ENCODE data around the gene TNFRSF8.
"Not testable (repeated sequence)": the region's sequence is repeated elsewhere in the genome, so short reads cannot be mapped to it uniquely, and the experiment has no call there.

TNFRSF8 gene

GRCh38 chr1:12097321-12097720, 34.2 kb downstream of the TNFRSF8 start:
- no peaks in the 10 kb centered on the region for H3K9me3 ChIP-seq
- H3K27me3 ChIP-seq = no peaks in the 10 kb centered on the region
- H3K4me1 ChIP-seq (ENCODE audit: control insufficient read depth in 1 of 2, insufficient read depth in 1 of 2, low read depth in 1 of 2, low read length in 1 of 2) = no peaks in the 10 kb centered on the region
- H3K27ac ChIP-seq = no peak overlapping the region
- no peak overlapping the region for H3K4me3 ChIP-seq (ENCODE audit: low read depth in 1 of 2, low read length in 1 of 2)
- H3K36me3 ChIP-seq = no peaks in the 10 kb centered on the region
- no peak for TF ChIP-seq CTCF (IDR thresholded peaks at IDR 0.05)

- Histone ChIP-seq H3K27me3 (no peaks in the 10 kb centered on the region), H3K36me3 (no peaks in the 10 kb centered on the region), H3K9me3 (no peaks in the 10 kb centered on the region), H3K4me3 (ENCODE audit: low read depth in 1 of 2, low read length in 1 of 2) (no peak overlapping the region), H3K4me1 (ENCODE audit: control insufficient read depth in 1 of 2, insufficient read depth in 1 of 2, low read depth in 1 of 2, low read length in 1 of 2) (no peaks in the 10 kb centered on the region), H3K27ac (no peak overlapping the region)
- TF ChIP-seq CTCF (IDR thresholded peaks at IDR 0.05) = no peak
Measured at GRCh38 chr1:12098786-12099185, 35.7 kb downstream of the TNFRSF8 start.

GRCh38 chr1:12099610-12100009, 36.5 kb downstream of the TNFRSF8 start:
- Histone ChIP-seq H3K27me3 (no peaks in the 10 kb centered on the region), H3K36me3 (no peaks in the 10 kb centered on the region), H3K4me3 (ENCODE audit: low read depth in 1 of 2, low read length in 1 of 2) (no peak overlapping the region), H3K27ac (no peak overlapping the region), H3K9me3 (no peaks in the 10 kb centered on the region), H3K4me1 (ENCODE audit: control insufficient read depth in 1 of 2, insufficient read depth in 1 of 2, low read depth in 1 of 2, low read length in 1 of 2) (no peaks in the 10 kb centered on the region)
- TF ChIP-seq CTCF (IDR thresholded peaks at IDR 0.05) = no peak

GRCh38 chr1:12100071-12100470, 37.0 kb downstream of the TNFRSF8 start:
- Histone ChIP-seq H3K27ac (no peak overlapping the region), H3K4me3 (ENCODE audit: low read depth in 1 of 2, low read length in 1 of 2) (no peak overlapping the region), H3K27me3 (no peaks in the 10 kb centered on the region), H3K36me3 (no peaks in the 10 kb centered on the region), H3K9me3 (no peaks in the 10 kb centered on the region), H3K4me1 (ENCODE audit: control insufficient read depth in 1 of 2, insufficient read depth in 1 of 2, low read depth in 1 of 2, low read length in 1 of 2) (no peaks in the 10 kb centered on the region)
- TF ChIP-seq CTCF (IDR thresholded peaks at IDR 0.05) = no peak

DNA sequence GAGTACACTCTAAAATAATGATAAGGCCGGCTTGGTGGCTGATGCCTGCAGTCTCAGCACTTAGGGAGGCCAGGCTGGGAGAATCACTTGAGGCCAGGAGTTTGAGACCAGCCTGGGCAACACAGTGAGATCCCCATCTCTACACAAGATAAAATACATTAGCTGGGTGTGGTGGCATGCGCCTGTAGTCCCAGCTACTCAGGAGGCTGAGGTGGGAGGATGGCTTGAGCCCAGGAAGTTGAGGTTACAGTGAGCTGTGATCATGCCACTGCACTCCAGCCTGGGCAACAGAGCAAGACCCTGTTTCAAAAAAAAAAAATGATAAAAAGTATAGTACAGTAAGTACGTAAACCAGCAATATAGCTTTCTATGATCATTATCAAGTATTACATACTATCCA, 38.0 kb downstream of the TNFRSF8 start:
- not testable (repeated sequence) for H3K36me3 ChIP-seq; H3K4me3 ChIP-seq (ENCODE audit: low read depth in 1 of 2, low read length in 1 of 2); H3K9me3 ChIP-seq; H3K27me3 ChIP-seq; H3K27ac ChIP-seq; H3K4me1 ChIP-seq (ENCODE audit: control insufficient read depth in 1 of 2, insufficient read depth in 1 of 2, low read depth in 1 of 2, low read length in 1 of 2)

DNA sequence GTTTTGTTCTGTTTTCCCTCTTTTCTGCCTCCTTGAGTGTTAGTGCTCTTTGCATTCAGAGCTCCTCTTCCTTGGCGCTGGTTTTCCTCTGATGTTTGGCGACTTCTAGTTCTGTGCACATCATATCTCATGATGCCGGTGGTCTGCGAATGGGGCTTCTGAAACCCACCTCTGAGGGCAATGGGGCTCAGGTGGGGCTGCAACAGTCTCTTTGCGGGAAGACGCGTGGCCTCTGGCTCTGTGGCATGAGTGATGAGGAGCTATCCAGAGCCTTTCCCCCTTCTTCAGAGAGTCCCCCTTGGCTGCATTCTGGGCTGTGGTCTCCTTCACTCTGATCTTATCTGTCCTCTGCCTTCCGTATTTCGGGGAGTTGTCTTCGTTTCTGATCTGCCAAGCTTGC, 39.0 kb downstream of the TNFRSF8 start:
- Histone ChIP-seq H3K27ac (no peak overlapping the region), H3K9me3 (no peaks in the 10 kb centered on the region), H3K27me3 (no peaks in the 10 kb centered on the region), H3K36me3 (no peaks in the 10 kb centered on the region), H3K4me1 (ENCODE audit: control insufficient read depth in 1 of 2, insufficient read depth in 1 of 2, low read depth in 1 of 2, low read length in 1 of 2) (no peaks in the 10 kb centered on the region), H3K4me3 (ENCODE audit: low read depth in 1 of 2, low read length in 1 of 2) (no peak overlapping the region)
- no peak for TF ChIP-seq CTCF (IDR thresholded peaks at IDR 0.05)
